ENCODE measurements around the gene MYO18B. TPM values are rescaled to one million over a fixed set of nuclear protein-coding genes. Genes with fewer than 3 reads are reported as not detected.

Gene MYO18B
- total and polyA plus RNA-seq, 2 of the 4 experiments (the other 2 are of a cell fraction) = under 0.01 TPM; not detected in 1

DNA sequence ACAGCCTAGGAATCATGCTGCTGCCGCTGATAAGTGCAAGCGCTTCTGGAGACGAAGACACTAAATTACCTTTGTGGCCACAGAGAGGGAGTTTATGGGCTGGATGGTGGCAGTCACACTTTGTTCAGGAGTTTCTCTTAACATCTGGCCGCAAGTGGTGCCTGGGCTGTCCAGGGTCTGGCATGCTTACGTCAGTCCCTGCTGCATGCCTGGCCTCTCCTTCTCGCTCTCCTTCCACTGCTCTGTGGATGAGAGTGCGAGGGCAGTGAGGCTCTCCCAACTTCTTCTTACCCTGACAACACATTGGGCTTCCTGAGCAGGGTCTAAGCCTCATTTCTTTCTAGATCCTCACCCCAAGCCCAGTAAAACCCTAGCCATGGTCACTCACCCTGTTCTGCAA, 266.6 kb downstream of the MYO18B start:
- Histone ChIP-seq H3K18ac (ENCODE audit: low read depth, low read length) (no peak overlapping the region), H4K20me1 (ENCODE audit: insufficient read depth, low read length) (no peaks in the 10 kb centered on the region), H3K36me3 (ENCODE audit: control insufficient read depth, insufficient read depth, low read length) (no peaks in the 10 kb centered on the region), H3K27ac (ENCODE audit: insufficient read depth, low read length) (no peak overlapping the region), H3K56ac (ENCODE audit: extremely low read depth, insufficient read depth, low read length) (no peak overlapping the region), H2AK9ac (replicated peaks; ENCODE audit: low read depth, low read length, poor library complexity) (no peak overlapping the region), H4K91ac (ENCODE audit: insufficient read depth, low read depth, low read length) (no peak overlapping the region), H2BK20ac (ENCODE audit: low read depth, low read length) (no peak overlapping the region), H3K4me2 (ENCODE audit: low read depth, low read length) (no peak overlapping the region), H2AK5ac (ENCODE audit: low read depth, low read length) (no peak overlapping the region), H3K27me3 (ENCODE audit: control insufficient read depth, insufficient read depth, low read length) (no peaks in the 10 kb centered on the region), H3K4ac (ENCODE audit: low read depth, low read length) (no peak overlapping the region), H3K9me3 (ENCODE audit: control insufficient read depth, insufficient read depth, low read length) (peaks cover 25% of the 10 kb centered on the region), H3K9ac (ENCODE audit: low read depth, low read length) (no peak overlapping the region), H2BK5ac (ENCODE audit: low read depth, low read length, poor library complexity, severe bottlenecking) (no peak overlapping the region), H4K5ac (ENCODE audit: low read depth, low read length) (no peak overlapping the region), H2BK15ac (ENCODE audit: low read depth, low read length) (no peak overlapping the region), H3K4me3 (ENCODE audit: insufficient read depth, low read depth, low read length) (no peak overlapping the region), H3K23ac (ENCODE audit: low read depth, low read length) (no peak overlapping the region), H3K9me1 (ENCODE audit: insufficient read depth, low read length) (no peaks in the 10 kb centered on the region), H3K4me1 (ENCODE audit: control insufficient read depth, insufficient read depth, low read length) (no peaks in the 10 kb centered on the region), H3K14ac (replicated peaks; ENCODE audit: low read depth, low read length) (no peak overlapping the region), H3K79me1 (ENCODE audit: low read depth in 1 of 2, low read length in 2 of 2) (no peaks in the 10 kb centered on the region), H2AFZ (replicated peaks; ENCODE audit: low read length, poor library complexity) (no peak overlapping the region), H4K8ac (ENCODE audit: low read depth in 2 of 2, low read length in 2 of 2) (no peak overlapping the region), H2BK120ac (ENCODE audit: low read depth, low read length) (no peak overlapping the region)
- dilution Hi-C loops (cut with HindIII; ENCODE audit: low sequenced_read_pairs, unreplicated experiment) = no loop called here
- no peak for DNase-seq
- in situ Hi-C loops (cut with MboI; ENCODE audit: low sequenced_read_pairs) = no loop called here
- intact Hi-C loops (cut with micrococcal nuclease) = no loop called here
- POLR2A ChIA-PET (ENCODE audit: unreplicated experiment) = no interaction called here
- TF ChIP-seq MXI1 (IDR thresholded peaks at IDR 0.05; ENCODE audit: borderline replicate concordance, low read depth, low read length) (no peak), NFE2L2 (IDR thresholded peaks at IDR 0.05; ENCODE audit: low read depth, low read length) (no peak), MAFK (IDR thresholded peaks at IDR 0.05; ENCODE audit: low read depth, low read length) (no peak), BHLHE40 (IDR thresholded peaks at IDR 0.05; ENCODE audit: low read depth, low read length) (no peak), SMC3 (IDR thresholded peaks at IDR 0.05; ENCODE audit: low read depth, low read length) (no peak), FOS (IDR thresholded peaks at IDR 0.05; ENCODE audit: low read depth, low read length) (no peak), CHD1 (IDR thresholded peaks at IDR 0.05; ENCODE audit: low read depth, low read length) (no peak), CEBPB (IDR thresholded peaks at IDR 0.05; ENCODE audit: low read depth, low read length) (no peak), RCOR1 (IDR thresholded peaks at IDR 0.05; ENCODE audit: insufficient replicate concordance, low read length) (no peak), RFX5 (IDR thresholded peaks at IDR 0.05; ENCODE audit: low read depth, low read length) (no peak), MAZ (IDR thresholded peaks at IDR 0.05; ENCODE audit: borderline replicate concordance, low read depth, low read length) (no peak), RAD21 (IDR thresholded peaks at IDR 0.05; ENCODE audit: low read length) (no peak), POLR2A (IDR thresholded peaks at IDR 0.05; ENCODE audit: low read depth, low read length) (no peak)
- TF ChIP-seq, protein P1, sequence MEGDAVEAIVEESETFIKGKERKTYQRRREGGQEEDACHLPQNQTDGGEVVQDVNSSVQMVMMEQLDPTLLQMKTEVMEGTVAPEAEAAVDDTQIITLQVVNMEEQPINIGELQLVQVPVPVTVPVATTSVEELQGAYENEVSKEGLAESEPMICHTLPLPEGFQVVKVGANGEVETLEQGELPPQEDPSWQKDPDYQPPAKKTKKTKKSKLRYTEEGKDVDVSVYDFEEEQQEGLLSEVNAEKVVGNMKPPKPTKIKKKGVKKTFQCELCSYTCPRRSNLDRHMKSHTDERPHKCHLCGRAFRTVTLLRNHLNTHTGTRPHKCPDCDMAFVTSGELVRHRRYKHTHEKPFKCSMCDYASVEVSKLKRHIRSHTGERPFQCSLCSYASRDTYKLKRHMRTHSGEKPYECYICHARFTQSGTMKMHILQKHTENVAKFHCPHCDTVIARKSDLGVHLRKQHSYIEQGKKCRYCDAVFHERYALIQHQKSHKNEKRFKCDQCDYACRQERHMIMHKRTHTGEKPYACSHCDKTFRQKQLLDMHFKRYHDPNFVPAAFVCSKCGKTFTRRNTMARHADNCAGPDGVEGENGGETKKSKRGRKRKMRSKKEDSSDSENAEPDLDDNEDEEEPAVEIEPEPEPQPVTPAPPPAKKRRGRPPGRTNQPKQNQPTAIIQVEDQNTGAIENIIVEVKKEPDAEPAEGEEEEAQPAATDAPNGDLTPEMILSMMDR (conservative IDR thresholded peaks at IDR 0.05; ENCODE audit: low read depth, low read length) = no peak
- TF ChIP-seq, protein P2, sequence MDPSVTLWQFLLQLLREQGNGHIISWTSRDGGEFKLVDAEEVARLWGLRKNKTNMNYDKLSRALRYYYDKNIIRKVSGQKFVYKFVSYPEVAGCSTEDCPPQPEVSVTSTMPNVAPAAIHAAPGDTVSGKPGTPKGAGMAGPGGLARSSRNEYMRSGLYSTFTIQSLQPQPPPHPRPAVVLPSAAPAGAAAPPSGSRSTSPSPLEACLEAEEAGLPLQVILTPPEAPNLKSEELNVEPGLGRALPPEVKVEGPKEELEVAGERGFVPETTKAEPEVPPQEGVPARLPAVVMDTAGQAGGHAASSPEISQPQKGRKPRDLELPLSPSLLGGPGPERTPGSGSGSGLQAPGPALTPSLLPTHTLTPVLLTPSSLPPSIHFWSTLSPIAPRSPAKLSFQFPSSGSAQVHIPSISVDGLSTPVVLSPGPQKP (IDR thresholded peaks at IDR 0.05; ENCODE audit: borderline replicate concordance, low read depth, low read length) = no peak
- TF ChIP-seq, protein P3, sequence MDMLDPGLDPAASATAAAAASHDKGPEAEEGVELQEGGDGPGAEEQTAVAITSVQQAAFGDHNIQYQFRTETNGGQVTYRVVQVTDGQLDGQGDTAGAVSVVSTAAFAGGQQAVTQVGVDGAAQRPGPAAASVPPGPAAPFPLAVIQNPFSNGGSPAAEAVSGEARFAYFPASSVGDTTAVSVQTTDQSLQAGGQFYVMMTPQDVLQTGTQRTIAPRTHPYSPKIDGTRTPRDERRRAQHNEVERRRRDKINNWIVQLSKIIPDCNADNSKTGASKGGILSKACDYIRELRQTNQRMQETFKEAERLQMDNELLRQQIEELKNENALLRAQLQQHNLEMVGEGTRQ (IDR thresholded peaks at IDR 0.05; ENCODE audit: low read depth, low read length) = no peak
- 60% methylated on average over 1 of the region's 7 CpGs; no CpG with 5 or more reads in 1 of the 2 experiments for WGBS, 2 experiments (ENCODE audit: extremely low coverage in 2 of 2, insufficient read length in 1 of 2)
- BruUV-seq (replicated peaks) = no TSS peak
- CTCF ChIA-PET = no interaction called here
- ATAC-seq (ENCODE audit: low read depth) = no peak
